ENCODE results near the gene PDE12. TPM values are rescaled to one million over a fixed set of nuclear protein-coding genes. Genes with fewer than 3 reads are reported as not detected.

PDE12 gene
- total RNA-seq = 11.0 TPM
- long read RNA-seq, full-length matches to known transcripts = 33 of 34 reads
- long read RNA-seq, partial matches to known transcripts = 0 of 34 reads
- long read RNA-seq, other reads (novel, unspliced or antisense) = 1 of 34 reads

GRCh38 chr3:57555738-57556458, at the start of gene PDE12:
PDE12 (plus strand) TSS chr3:57556274; CDS start chr3:57556380, 106 bp downstream.
- DNase-seq (peak; percentile 88), ATAC-seq (peak; percentile 95)
- intact Hi-C loops (cut with micrococcal nuclease) = no loop called here

- intact Hi-C loops (cut with micrococcal nuclease) = no loop called here
- DNase-seq (no peak), ATAC-seq (no peak)
Measured at GRCh38 chr3:57512166-57512565, 43.9 kb upstream of the PDE12 start.

- intact Hi-C loops (cut with micrococcal nuclease) = no loop called here
- ATAC-seq = no peak
Measured at GRCh38 chr3:57518276-57518915, 37.7 kb upstream of the PDE12 start.

GRCh38 chr3:57530071-57530608, 25.9 kb upstream of the PDE12 start:
- ATAC-seq (no peak), DNase-seq (no peak)

More at GRCh38 chr3:57518276-57518915, 37.7 kb upstream of the PDE12 start:
- no peak for DNase-seq

GRCh38 chr3:57538465-57538864, 17.6 kb upstream of the PDE12 start:
- no peak for DNase-seq
- intact Hi-C loops (cut with micrococcal nuclease) = no loop called here
- no peak for ATAC-seq

More at GRCh38 chr3:57530071-57530608, 25.9 kb upstream of the PDE12 start:
- intact Hi-C loops (cut with micrococcal nuclease) = no loop called here

GRCh38 chr3:57544181-57545125, 11.6 kb upstream of the PDE12 start, which contains the start of gene DNAH12:
DNAH12 (minus strand) TSS chr3:57544344; CDS start chr3:57542870, 1,474 bp downstream.
- intact Hi-C loops (cut with micrococcal nuclease) = no loop called here
- no peak for DNase-seq
- ATAC-seq = peak; percentile 15

- DNase-seq (no peak), ATAC-seq (peak; percentile 91)
- intact Hi-C loops (cut with micrococcal nuclease) = no loop called here
Measured at GRCh38 chr3:57545636-57546268, 10.3 kb upstream of the PDE12 start.

GRCh38 chr3:57546616-57547015, 9.5 kb upstream of the PDE12 start:
- intact Hi-C loops (cut with micrococcal nuclease) = no loop called here
- DNase-seq (no peak), ATAC-seq (no peak)

GRCh38 chr3:57555306-57555705, 768 bp upstream of the PDE12 start:
- ATAC-seq (peak; percentile 30), DNase-seq (no peak)
- intact Hi-C loops (cut with micrococcal nuclease) = no loop called here

- ATAC-seq = peak; percentile 53
- peak; percentile 46 for DNase-seq
- intact Hi-C loops (cut with micrococcal nuclease) = no loop called here
Measured at GRCh38 chr3:57556459-57557084, 498 bp downstream of the PDE12 start.

GRCh38 chr3:57557085-57557537, 1.0 kb downstream of the PDE12 start:
- intact Hi-C loops (cut with micrococcal nuclease) = no loop called here
- DNase-seq (no peak), ATAC-seq (peak; percentile 1)

- DNase-seq = no peak
- intact Hi-C loops (cut with micrococcal nuclease) = no loop called here
- ATAC-seq = no peak
Measured at GRCh38 chr3:57559526-57559925, 3.5 kb downstream of the PDE12 start.

- no peak for ATAC-seq
- intact Hi-C loops (cut with micrococcal nuclease) = no loop called here
- DNase-seq = no peak
Measured at GRCh38 chr3:57569859-57570450, 13.9 kb downstream of the PDE12 start.

GRCh38 chr3:57570878-57571277, 14.8 kb downstream of the PDE12 start:
- intact Hi-C loops (cut with micrococcal nuclease) = no loop called here
- ATAC-seq (no peak), DNase-seq (no peak)

- intact Hi-C loops (cut with micrococcal nuclease) = no loop called here
- DNase-seq (no peak), ATAC-seq (no peak)
Measured at GRCh38 chr3:57572096-57572495, 16.0 kb downstream of the PDE12 start.

- no peak for DNase-seq
- peak; percentile 28 for ATAC-seq
- intact Hi-C loops (cut with micrococcal nuclease) = no loop called here
Measured at GRCh38 chr3:57575966-57576626, 20.0 kb downstream of the PDE12 start.

- DNase-seq = no peak
- ATAC-seq = no peak
- intact Hi-C loops (cut with micrococcal nuclease) = no loop called here
Measured at GRCh38 chr3:57577801-57578200, 21.7 kb downstream of the PDE12 start.
